ENCODE measurements around the gene SOX9. TPM values are rescaled to one million over a fixed set of nuclear protein-coding genes. Genes with fewer than 3 reads are reported as not detected.

SOX9 gene
- total RNA-seq, 2 donors from 2014 or later, result 0.46 to 1.3 TPM

- H3K4me3 Mint-ChIP-seq, result peak overlapping the region; percentile 11
- peaks cover 22% of the 10 kb centered on the region for H3K4me1 Mint-ChIP-seq
- peak overlapping the region; percentile 84 for H3K27ac Mint-ChIP-seq
Measured at GRCh38 chr17:72150632-72151460, 30.0 kb downstream of the SOX9 start.

GRCh38 chr17:72151565-72152386 lies 31.0 kb downstream of the SOX9 start:
- Histone ChIP-seq H3K36me3 (ENCODE audit: control insufficient read depth, insufficient read depth, low read length) (no peaks in the 10 kb centered on the region), H3K27ac (ENCODE audit: low read depth, low read length) (peak overlapping the region; percentile 93), H3K4me1 (ENCODE audit: control insufficient read depth, insufficient read depth, low read length) (peaks cover 9% of the 10 kb centered on the region), H3K27me3 (ENCODE audit: control insufficient read depth, insufficient read depth, low read length, poor library complexity, severe bottlenecking) (peaks cover 25% of the 10 kb centered on the region), H3K9me3 (ENCODE audit: control insufficient read depth, low read length) (no peaks in the 10 kb centered on the region), H3K9ac (ENCODE audit: extremely low read depth, low read length, poor library complexity, severe bottlenecking) (no peak overlapping the region), H3K4me3 (ENCODE audit: low read length) (no peak overlapping the region)
- Mint-ChIP-seq H3K4me3 (peak overlapping the region; percentile 11), H3K27me3 (ENCODE audit: insufficient read depth) (peaks cover 29% of the 10 kb centered on the region), H3K9me3 (no peaks in the 10 kb centered on the region), H3K4me1 (peaks cover 22% of the 10 kb centered on the region), H3K36me3 (ENCODE audit: low read depth) (no peaks in the 10 kb centered on the region), H3K27ac (peak overlapping the region; percentile 84)
- TF ChIP-seq CTCF (conservative IDR thresholded peaks at IDR 0.05), result peak; percentile 23
- WGBS, 2 experiments (ENCODE audit: insufficient coverage in 1 of 2, insufficient read length in 1 of 2), result 44 to 69% methylated on average over 6 to 11 of the region's 11 CpGs
- DNase-seq, result peak; percentile 90

More at GRCh38 chr17:72150632-72151460, 30.0 kb downstream of the SOX9 start:
- Histone ChIP-seq H3K36me3 (ENCODE audit: control insufficient read depth, insufficient read depth, low read length) (no peaks in the 10 kb centered on the region), H3K9ac (ENCODE audit: extremely low read depth, low read length, poor library complexity, severe bottlenecking) (no peak overlapping the region), H3K4me1 (ENCODE audit: control insufficient read depth, insufficient read depth, low read length) (peaks cover 9% of the 10 kb centered on the region), H3K9me3 (ENCODE audit: control insufficient read depth, low read length) (no peaks in the 10 kb centered on the region), H3K27me3 (ENCODE audit: control insufficient read depth, insufficient read depth, low read length, poor library complexity, severe bottlenecking) (peaks cover 25% of the 10 kb centered on the region), H3K27ac (ENCODE audit: low read depth, low read length) (peak overlapping the region; percentile 93), H3K4me3 (ENCODE audit: low read length) (no peak overlapping the region)
- Mint-ChIP-seq H3K36me3 (ENCODE audit: low read depth) (no peaks in the 10 kb centered on the region), H3K9me3 (no peaks in the 10 kb centered on the region), H3K27me3 (ENCODE audit: insufficient read depth) (peaks cover 34% of the 10 kb centered on the region)
- 46 to 55% methylated on average over 5 to 11 of the region's 11 CpGs for WGBS, 2 experiments (ENCODE audit: insufficient coverage in 1 of 2, insufficient read length in 1 of 2)
- DNase-seq, result peak; percentile 92
- no peak for TF ChIP-seq CTCF (conservative IDR thresholded peaks at IDR 0.05)

- peaks cover 9% of the 10 kb centered on the region for H3K4me1 ChIP-seq (ENCODE audit: control insufficient read depth, insufficient read depth, low read length)
- H3K9me3 Mint-ChIP-seq, result no peaks in the 10 kb centered on the region
- peaks cover 26% of the 10 kb centered on the region for H3K27me3 Mint-ChIP-seq (ENCODE audit: insufficient read depth)
- WGBS, 2 experiments (ENCODE audit: insufficient coverage in 1 of 2, insufficient read length in 1 of 2), result 86 to 100% methylated on average over 1 to 2 of the region's 2 CpGs
- no peak for TF ChIP-seq CTCF (conservative IDR thresholded peaks at IDR 0.05)
- H3K4me3 ChIP-seq (ENCODE audit: low read length), result no peak overlapping the region
- no peak overlapping the region for H3K27ac Mint-ChIP-seq
- no peaks in the 10 kb centered on the region for H3K36me3 Mint-ChIP-seq (ENCODE audit: low read depth)
- H3K4me1 Mint-ChIP-seq, result peaks cover 22% of the 10 kb centered on the region
- no peaks in the 10 kb centered on the region for H3K36me3 ChIP-seq (ENCODE audit: control insufficient read depth, insufficient read depth, low read length)
- DNase-seq, result no peak
- no peak overlapping the region for H3K9ac ChIP-seq (ENCODE audit: extremely low read depth, low read length, poor library complexity, severe bottlenecking)
- H3K27me3 ChIP-seq (ENCODE audit: control insufficient read depth, insufficient read depth, low read length, poor library complexity, severe bottlenecking), result peaks cover 18% of the 10 kb centered on the region
- H3K27ac ChIP-seq (ENCODE audit: low read depth, low read length), result no peak overlapping the region
- H3K4me3 Mint-ChIP-seq, result no peak overlapping the region
- H3K9me3 ChIP-seq (ENCODE audit: control insufficient read depth, low read length), result no peaks in the 10 kb centered on the region
Measured at GRCh38 chr17:72152387-72152929, 31.6 kb downstream of the SOX9 start.

Data from endodermal cell (in vitro differentiated cells).